Mononuclear cell (primary cell): Measurements from ENCODE around the gene GAS2L1. TPM values are rescaled to one million over a fixed set of nuclear protein-coding genes. Genes with fewer than 3 reads are reported as not detected.

Experiments
- H3K27me3 ChIP-seq: 2 replicates; pipeline ENCODE4 v1.6.0; 2011; ENCODE audit warnings: low read length, control low read depth; ENCODE audit not compliant: insufficient read depth
- H3K4me1 ChIP-seq: 2 replicates; pipeline ENCODE4 v1.5.1; 2011; ENCODE audit warnings: mild to moderate bottlenecking, low read length, control low read depth; ENCODE audit not compliant: insufficient read depth
- H3K4me3 ChIP-seq: 2 replicates; pipeline ENCODE4 v1.5.1; 2011; ENCODE audit warnings: mild to moderate bottlenecking, low read length, moderate library complexity
- H3K9me3 ChIP-seq: 2 replicates; pipeline ENCODE4 v1.5.1; 2011; ENCODE audit warnings: low read depth, mild to moderate bottlenecking, control low read depth, low read length
- total RNA-seq: library from RNA; depleted of rRNA; stranded (reverse); fragments of >200 nt; gene quantifications from one replicate; pipeline ENCODE4 v1.2.3, GENCODE V29; 2012

Gene GAS2L1
- 7.9 TPM for total RNA-seq

DNA sequence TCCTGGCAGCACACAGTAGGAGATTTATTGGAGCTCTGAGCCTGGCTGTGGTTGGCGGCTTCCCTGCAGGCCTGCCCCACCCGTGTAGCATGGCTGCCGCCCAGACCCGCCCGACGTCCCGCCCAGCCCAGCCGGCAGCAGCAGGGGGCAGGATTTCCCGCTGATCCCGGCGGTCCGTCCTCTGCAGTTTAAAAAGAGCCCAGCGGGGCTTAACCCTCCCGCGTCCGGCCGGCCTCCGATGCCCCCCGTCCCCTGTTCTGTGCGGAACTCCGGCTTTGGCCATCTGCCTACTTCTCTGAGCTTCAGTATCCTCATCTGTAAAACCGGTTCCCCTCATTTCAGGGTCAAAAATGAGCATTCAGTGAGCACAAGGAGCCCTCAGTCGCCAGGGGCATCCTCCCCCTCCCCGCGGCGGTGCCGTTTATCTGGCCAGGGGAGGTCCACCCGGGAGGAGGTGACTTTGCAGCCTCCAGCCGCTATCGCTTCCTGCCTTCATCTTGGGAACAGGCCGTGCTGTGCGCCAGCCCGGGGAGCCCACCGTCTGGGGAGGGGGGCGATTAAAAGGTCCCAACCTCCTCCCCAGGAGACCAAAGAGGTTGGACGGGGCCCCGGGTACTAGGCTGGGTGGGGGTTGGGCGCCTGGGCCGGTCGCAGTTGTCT lies at the start of gene GAS2L1:
GAS2L1 (plus strand) TSS at position 476 of the 660 bp plus-strand sequence. CDS start 1,456 bp downstream, outside the sequence.
- H3K9me3 ChIP-seq, result no peaks in the 10 kb centered on the region
- peaks cover 37% of the 10 kb centered on the region for H3K4me1 ChIP-seq
- H3K27me3 ChIP-seq, result peaks cover 12% of the 10 kb centered on the region
- peak within 1 kb of the TSS; percentile 45 for H3K4me3 ChIP-seq

DNA sequence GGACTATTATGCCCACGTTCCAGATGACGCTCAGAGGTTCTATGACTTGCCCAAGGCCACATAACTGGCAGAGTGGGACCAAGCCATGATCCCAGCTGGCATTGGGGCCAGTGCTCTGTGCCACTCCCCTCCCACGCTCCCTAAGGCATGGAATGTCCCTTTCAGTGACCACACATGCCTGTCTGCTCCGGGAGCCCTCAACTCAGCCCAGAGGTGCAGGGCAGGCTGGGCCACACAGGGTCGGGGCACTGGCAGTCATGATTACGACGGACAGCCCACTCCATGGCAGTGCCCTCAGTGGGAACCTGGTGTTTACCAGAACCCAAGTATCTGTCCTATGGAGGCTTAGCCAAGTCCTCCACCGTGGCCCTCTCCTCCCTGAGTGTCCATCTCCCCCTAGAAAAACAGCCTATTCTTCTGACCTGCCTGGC lies 48.7 kb upstream of the GAS2L1 start:
- Histone ChIP-seq H3K27me3 (no peaks in the 10 kb centered on the region), H3K9me3 (no peaks in the 10 kb centered on the region), H3K4me1 (no peaks in the 10 kb centered on the region), H3K4me3 (no peak overlapping the region)

DNA sequence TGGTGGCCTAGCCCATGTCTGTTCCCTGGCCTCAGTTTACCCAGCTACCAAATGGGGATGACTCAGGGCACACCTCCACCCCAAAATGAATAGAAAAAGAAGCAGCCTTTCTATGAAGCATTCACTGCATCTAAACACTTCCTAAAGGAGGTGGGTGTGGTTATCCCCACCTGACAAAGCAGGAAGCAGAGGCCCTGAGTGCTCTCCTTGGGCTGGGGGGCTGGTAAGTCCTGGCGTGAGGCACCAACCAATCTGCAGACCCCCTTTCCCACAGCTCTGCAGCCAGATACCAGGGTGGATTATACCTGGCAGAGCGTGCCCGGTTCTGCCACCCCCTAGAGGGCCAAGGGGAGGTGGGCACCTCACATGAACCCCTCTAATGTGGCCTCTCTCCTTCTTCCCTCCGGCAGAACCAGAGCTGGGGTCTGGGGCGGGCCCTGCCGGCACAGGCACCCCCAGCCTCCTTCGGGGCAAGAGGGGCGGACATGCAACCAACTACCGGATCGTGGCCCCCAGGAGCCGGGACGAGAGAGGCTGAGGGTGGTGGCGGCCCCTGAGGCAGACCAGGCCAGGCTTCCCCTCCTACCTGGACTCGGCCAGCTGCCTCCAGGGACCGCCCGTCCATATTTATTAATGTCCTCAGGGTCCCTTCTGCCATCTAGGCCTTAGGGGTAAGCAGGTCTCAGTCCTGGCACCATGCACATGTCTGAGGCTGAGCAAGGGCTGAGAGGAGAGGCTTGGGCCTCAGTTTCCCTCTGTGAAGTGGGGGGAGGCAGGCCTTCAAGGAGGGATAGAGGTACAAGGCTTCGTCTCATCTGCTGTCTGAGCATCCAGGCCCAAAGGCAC lies 47.8 kb upstream of the GAS2L1 start:
- Histone ChIP-seq H3K9me3 (no peaks in the 10 kb centered on the region), H3K4me1 (no peaks in the 10 kb centered on the region), H3K27me3 (no peaks in the 10 kb centered on the region), H3K4me3 (no peak overlapping the region)

DNA sequence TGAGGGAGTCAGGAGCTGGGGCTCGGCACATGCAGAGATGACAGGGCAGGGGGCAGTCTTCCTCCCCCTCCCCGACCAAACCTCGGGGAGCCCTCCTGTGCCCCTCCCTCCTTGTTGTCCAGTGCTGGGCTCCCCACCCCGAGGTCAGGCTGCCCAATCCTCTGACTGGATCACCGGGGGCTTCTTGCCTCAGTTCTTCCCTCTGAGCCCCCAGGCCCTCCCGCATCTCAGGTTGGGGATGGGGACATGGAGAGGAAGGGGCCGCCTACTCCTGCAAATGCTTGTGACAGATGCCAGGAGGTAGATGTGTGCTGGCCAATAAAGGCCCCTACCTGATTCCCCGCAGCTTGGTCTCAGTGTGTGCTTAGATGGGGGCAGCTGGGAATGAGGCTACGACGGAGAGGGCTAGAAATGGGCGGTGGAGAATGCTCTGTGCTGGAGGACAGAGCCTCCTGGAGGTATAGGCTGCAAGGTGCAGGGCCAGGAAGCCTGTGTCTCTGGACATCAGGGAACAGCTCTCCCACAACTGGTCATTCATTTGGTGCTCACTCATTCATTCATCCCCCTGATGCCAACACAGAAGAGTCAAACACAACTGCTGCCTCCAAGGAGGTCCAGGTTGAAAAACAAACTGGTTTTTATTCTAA lies 47.1 kb upstream of the GAS2L1 start:
- Histone ChIP-seq H3K9me3 (no peaks in the 10 kb centered on the region), H3K4me1 (no peaks in the 10 kb centered on the region), H3K4me3 (no peak overlapping the region), H3K27me3 (no peaks in the 10 kb centered on the region)

DNA sequence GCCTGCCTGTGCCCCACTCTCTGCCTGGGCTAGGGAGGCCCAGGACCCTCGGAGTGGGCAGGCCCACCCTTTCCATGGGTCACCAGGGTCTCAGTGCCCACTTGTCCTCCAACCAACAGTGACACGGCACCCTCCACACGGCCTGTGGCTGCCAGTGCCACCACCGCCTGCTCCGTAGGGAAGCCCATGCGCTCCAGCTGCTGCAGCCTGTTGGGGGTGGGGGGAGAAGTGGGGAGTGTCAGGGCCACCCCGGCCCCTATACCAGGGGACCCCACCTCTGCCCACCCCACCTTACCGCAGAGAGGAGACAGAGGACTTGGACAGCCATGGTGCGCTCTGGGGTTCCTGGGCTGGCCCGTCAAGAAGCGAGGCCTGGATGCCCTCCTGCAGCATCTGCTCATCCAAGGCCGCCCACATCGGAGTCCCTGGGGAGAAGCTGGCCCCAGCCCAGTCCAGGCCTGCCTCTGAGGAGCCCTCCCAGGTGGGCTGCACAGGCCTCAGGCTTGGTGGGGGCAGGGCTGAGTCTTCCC lies 46.4 kb upstream of the GAS2L1 start:
- no peaks in the 10 kb centered on the region for H3K27me3 ChIP-seq
- H3K4me1 ChIP-seq, result no peaks in the 10 kb centered on the region
- no peaks in the 10 kb centered on the region for H3K9me3 ChIP-seq
- H3K4me3 ChIP-seq, result no peak overlapping the region

DNA sequence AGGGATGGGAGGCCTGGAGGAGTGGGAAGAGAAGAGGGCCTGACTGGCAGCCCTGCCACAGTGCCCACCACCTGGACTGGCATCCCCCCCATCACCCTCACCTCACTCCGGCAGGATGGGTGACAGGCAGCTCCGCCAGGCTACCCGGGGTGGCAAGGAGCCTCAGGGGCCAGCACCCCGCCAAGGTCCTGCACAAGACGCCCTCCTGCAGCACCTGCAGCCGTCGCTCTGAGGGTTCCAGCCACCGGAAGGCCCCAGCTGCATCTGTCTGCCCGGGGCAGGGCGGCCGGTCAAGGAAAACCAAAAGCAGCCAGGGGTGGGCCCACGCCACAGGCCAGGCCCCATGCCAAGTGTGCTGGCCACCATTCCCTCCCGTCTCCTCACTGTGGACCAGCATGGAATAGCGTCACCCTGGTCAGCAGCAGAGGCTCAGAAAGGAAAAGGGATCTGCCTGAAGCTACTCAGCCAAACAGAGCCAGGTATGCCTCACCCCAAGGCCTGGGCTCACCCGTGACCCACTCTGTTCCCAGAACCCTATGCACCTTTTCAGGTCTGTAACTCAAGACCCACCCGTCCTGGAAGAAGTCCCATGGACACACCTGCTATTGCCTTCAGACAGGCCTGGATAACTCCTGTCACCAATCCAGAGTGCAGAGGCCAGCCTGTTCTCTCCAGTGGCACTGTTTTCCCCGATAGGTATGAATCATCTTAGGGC lies 45.7 kb upstream of the GAS2L1 start:
- no peaks in the 10 kb centered on the region for H3K27me3 ChIP-seq
- H3K4me1 ChIP-seq, result no peaks in the 10 kb centered on the region
- H3K9me3 ChIP-seq, result no peaks in the 10 kb centered on the region
- H3K4me3 ChIP-seq, result no peak overlapping the region

DNA sequence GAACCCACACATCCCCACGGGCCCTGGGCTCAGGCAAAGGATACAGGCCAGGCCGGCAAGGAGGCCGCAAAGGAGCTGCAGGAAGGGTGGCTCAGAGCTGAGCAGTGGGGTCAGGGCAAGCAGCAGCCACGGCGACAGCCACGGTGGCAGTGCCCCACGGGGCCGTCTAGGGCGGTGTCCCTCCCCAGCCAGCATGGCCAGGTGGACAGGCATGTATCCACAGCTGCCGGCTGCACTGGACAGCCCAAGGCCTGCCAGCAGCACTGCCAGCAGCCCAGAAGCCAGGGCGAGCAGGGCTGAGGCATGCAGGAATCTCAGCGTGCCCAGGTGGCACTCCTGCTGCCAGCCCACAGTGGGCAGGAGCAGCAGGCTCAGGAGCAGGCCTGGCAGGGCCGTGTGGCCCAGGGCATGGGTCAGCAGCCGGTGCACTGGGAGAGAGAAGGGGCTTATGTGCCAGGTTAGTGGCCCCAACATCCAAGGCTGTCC lies 42.6 kb upstream of the GAS2L1 start:
- peaks cover 13% of the 10 kb centered on the region for H3K4me1 ChIP-seq
- H3K9me3 ChIP-seq, result no peaks in the 10 kb centered on the region
- H3K4me3 ChIP-seq, result no peak overlapping the region
- no peaks in the 10 kb centered on the region for H3K27me3 ChIP-seq

DNA sequence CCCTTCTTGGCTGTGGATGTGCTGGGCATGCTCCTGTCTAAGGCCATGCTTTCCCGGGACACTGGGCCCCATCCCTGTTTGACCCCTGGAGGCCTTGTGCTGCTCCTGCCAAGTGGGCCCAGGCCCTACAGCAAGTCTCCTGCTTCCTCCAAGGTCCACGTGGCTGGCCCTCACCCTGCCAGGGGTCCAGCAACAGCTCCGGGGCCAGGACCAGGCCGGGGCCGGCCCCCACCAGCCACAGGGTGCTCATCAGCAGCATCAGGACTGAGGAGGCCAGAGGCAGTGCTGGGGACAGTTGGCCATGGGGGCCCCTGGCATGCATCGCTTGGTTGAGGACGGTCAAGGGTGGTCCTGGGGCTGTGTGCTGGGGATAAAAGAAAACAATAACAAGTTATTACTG lies 41.1 kb upstream of the GAS2L1 start:
- Histone ChIP-seq H3K4me1 (peaks cover 28% of the 10 kb centered on the region), H3K27me3 (no peaks in the 10 kb centered on the region), H3K9me3 (no peaks in the 10 kb centered on the region), H3K4me3 (no peak overlapping the region)

DNA sequence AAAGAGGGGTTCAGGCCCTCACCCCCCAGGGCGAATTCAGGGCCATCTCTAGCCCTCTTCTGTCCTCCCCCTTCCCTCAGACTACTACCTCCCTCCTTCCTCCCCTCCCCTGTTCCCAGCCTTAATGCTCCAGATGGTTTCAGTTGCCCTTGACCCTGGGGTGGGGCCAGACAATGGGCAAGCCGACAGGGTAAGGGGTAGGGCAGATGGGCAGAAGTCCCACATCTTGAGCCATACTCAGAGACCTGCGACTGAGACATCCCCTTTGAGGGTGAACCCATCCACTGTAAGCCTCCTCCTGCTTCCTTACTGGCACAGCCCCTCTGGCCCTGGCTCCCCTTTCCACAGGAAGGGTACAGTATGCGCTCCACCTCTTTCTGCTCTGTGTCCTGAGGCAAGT lies 40.5 kb upstream of the GAS2L1 start:
- H3K9me3 ChIP-seq, result no peaks in the 10 kb centered on the region
- no peak overlapping the region for H3K4me3 ChIP-seq
- no peaks in the 10 kb centered on the region for H3K27me3 ChIP-seq
- peaks cover 33% of the 10 kb centered on the region for H3K4me1 ChIP-seq

DNA sequence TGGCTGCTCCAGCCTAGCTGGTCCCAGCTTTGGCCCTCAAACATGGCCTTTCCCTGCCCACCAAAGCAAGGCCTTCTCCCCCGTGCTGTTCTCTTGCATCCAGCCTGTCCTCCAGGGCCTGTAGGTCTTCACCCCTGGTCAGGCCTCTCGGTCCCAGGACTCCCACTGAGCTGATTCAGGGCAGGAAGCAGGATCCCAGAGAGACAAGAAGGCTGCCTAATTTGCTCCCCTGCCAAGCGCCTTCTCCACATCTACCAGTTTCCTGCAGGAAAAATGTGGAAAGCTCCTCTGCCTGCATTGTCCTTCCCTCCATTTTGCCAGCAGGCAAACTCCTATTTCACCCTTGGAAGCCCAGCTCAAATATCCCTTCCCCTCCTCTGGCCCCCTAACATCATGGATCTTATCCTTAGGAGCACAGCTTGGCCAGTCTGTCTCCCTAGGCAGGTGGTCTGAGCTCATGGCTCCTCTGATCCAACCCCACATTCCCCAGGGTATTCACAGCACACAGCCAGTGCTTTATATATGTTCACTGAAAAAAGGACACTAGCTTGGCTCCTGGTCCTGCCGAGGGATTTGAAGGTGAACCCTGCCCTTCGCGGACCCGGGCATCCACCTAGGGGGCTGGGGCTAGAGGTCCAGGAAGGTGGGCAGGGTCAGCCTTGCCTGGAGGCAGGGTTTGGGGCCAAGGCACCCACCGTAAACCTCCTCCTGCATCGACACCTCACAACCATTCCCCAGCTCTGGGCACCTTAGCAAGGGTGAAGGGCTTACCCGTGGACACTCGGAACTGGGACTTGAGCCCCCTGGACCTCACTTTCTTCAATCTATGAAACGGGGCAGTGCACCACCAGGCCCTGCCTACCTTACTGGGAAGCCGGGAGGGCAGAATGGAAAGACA lies 39.6 kb upstream of the GAS2L1 start:
- no peaks in the 10 kb centered on the region for H3K9me3 ChIP-seq
- H3K4me3 ChIP-seq, result peak overlapping the region; percentile 95
- peaks cover 42% of the 10 kb centered on the region for H3K4me1 ChIP-seq
- no peaks in the 10 kb centered on the region for H3K27me3 ChIP-seq

DNA sequence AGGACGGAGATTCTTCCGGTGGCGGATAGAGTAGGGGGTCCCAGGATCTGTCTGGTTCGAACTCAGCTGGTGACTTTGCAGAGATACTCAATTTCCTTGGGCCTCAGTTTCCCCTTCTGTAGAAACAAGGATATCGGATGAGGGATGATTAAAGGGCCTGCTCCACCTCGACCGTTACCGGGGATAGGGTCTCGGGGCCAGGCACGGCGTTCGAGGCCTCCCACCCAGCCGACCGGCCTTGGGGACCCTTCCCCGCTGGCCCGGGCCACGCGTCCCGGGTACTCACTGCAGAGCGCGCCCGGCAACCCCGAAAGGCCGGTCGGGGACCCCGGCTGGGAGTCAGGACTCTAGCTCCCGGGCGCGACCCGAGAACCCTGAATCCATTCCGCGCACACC lies 39.0 kb upstream of the GAS2L1 start:
- no peaks in the 10 kb centered on the region for H3K9me3 ChIP-seq
- H3K27me3 ChIP-seq, result no peaks in the 10 kb centered on the region
- peaks cover 46% of the 10 kb centered on the region for H3K4me1 ChIP-seq
- H3K4me3 ChIP-seq, result peak overlapping the region; percentile 95

DNA sequence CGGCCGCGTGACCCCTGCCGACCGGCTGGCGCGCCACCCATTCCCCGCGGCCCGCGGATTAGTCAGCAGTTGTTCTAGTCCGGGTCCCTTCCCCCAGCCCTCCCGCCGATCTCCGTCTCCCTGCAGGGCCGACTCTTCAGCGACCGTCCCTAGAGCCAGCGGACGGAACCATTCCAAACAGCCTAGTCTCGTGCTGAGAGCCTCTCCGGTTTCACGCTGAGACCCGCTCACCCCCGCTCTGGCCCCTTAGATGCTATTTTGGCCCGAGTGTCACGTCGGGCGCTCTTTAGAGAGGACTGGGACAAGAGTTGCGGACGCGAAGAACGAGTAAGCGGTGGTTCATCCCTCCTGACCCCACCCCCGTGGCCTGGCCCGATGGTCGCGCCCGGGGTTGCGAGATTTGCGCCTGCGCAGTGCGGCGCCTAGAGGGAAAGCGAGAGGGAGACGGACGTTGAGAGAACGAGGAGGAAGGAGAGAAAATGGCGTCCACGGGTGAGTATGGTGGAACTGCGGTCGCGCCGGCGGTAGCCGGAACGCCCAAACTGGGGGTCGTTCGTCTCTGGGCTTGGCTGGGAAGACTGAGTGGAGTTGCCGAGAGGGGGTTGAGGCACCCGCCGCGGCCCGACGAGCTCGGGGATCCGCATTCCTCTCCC lies 38.5 kb upstream of the GAS2L1 start, which contains the start of the genes EWSR1 and RHBDD3:
EWSR1 (plus strand) TSS at position 411 of the 653 bp plus-strand sequence; CDS start at position 480, 69 bp downstream.
RHBDD3 (minus strand) TSS at position 124 of the 653 bp plus-strand sequence. CDS start 2,355 bp downstream, outside the sequence.
- Histone ChIP-seq H3K9me3 (no peaks in the 10 kb centered on the region), H3K4me1 (peaks cover 46% of the 10 kb centered on the region), H3K4me3 (peak within 1 kb of the TSS; percentile 95), H3K27me3 (no peaks in the 10 kb centered on the region)

DNA sequence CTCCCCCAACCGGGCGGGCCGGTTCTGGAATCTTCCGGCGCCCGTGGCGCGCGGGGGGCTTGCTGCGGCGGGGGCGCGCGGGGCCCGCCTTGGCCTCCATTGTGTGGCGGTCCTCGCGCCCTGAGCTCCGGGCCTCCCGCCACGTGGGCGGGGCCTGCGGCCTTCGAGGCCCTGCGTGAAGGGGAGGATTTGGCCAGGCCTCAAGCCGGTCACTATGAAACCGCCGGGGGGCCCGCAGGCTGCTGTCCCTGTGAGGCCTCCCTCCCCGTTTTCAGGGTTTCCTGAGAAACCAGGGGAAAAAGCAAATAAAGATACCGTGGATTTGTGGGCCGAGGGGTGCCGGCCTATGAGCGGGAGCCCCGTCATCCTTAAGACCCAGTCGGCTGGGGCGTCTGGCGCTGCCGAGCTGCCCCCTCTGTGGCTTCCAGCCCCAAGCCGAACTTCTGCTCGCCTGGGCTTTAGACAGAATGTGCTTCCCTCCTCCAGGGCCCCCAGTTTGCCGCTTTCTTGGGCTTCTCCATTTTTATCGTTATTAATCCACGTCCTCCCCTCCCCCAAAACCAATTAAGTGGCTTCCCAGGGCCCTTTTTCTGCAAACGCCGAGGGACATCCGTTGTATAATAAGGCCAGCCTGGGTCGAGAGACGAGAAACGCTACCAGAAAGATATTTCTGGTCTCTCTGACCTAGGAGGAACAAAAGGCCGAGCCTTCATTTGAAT lies 37.8 kb upstream of the GAS2L1 start:
- Histone ChIP-seq H3K9me3 (no peaks in the 10 kb centered on the region), H3K27me3 (no peaks in the 10 kb centered on the region), H3K4me3 (peak overlapping the region; percentile 95), H3K4me1 (peaks cover 46% of the 10 kb centered on the region)
